NB4 (cell line): ENCODE data around the gene WSCD2.

Experiments
- CTCF ChIP-seq: IDR thresholded peaks from one replicate; pipeline ENCODE4 v1.5.1; 2012; ENCODE audit warnings: low read depth, low read length
- POLR2A ChIP-seq: IDR thresholded peaks from 2 replicates; pipeline ENCODE4 v1.6.1; 2011; ENCODE audit warnings: mild to moderate bottlenecking; ENCODE audit not compliant: insufficient read length; ENCODE audit errors: extremely low read depth

- TF ChIP-seq CTCF: no peak
- no peak for TF ChIP-seq POLR2A
Measured at GRCh38 chr12:108116254-108116653, 12.8 kb upstream of the WSCD2 start.
